ENCODE measurements around the gene TMEM192.

GRCh38 chr4:165048170-165048569 is 64.5 kb downstream of the TMEM192 start:
- TF ChIP-seq CTCF (conservative IDR thresholded peaks at IDR 0.05): no peak
- TF ChIP-seq EZH2 (IDR thresholded peaks at IDR 0.05; ENCODE audit: low read depth): no peak
